ENCODE results near the gene B4GALNT2.

B4GALNT2 gene

DNA sequence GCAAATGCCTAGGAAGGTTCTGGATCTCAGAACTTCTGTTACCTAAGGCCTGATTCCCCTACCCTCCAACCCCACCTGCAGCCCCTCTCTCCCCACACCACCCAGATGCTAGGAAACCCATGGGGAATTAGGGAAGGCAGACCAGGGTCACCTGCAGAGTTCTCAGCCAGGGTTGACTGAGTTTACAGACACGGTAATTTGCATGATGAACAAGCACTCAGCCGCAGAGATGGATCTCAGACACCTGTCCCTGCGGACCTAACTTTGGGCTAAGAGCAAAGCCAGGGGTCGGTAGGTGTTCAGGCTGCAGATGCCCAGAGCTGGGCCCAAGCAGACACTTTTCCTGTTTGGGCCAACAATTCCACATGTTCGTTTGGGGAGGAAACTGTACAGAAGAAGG, 80.8 kb downstream of the B4GALNT2 start:
- DNase-seq (ENCODE audit: low read depth) = no peak

DNA sequence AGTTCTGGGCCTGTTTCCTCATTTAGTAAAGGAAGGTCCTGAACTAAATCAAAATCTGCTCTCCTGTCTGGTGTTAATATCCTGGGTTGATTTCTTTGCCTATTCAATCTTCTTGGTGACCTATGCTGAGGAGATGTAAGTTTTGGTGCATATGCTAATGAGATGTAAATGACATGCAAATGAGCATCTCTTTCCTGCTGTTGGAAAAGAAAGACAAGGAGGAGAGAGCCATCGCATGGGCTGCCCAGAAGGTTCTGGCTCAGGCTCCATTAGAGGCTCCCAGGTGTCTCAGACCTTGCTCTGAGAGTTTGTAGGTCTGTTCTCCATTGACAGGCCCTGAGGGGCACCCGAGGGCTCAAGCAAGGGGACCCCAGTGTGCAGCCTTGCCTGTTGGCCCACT, 81.3 kb downstream of the B4GALNT2 start:
- DNase-seq (ENCODE audit: low read depth) = no peak

DNA sequence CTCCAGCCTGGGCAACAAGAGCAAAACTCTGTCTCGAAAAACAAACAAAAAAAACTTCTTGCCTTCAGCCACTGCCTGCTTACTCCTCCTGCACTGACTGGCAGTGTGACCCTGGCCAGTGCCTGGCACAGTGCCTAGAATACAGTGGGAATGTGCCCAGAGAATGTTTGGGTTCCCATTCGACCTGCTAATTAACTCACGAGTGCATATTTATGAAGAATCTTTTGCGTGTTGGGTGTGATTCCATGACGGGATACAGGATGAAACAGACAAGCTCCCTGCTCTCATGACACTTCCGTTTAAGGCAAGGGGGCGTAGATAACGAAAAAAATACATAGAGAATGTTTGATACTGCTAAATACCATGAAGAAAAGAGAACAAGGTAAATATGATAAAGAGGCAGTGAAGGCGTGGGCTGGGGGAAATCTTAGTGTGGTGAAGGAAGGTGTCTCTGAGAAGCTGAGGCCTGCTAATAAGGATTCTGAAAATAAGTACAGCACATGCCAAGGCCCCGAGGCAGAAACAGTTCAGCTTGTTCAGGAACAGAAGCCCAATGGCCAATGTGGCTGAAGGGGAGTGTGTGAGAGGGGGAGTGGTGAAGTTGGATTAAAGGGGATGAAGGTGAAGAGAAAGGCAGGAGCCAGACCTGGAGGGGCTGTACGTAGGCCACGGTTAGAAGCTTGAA, 82.2 kb downstream of the B4GALNT2 start:
- no peak for DNase-seq (ENCODE audit: low read depth)

DNA sequence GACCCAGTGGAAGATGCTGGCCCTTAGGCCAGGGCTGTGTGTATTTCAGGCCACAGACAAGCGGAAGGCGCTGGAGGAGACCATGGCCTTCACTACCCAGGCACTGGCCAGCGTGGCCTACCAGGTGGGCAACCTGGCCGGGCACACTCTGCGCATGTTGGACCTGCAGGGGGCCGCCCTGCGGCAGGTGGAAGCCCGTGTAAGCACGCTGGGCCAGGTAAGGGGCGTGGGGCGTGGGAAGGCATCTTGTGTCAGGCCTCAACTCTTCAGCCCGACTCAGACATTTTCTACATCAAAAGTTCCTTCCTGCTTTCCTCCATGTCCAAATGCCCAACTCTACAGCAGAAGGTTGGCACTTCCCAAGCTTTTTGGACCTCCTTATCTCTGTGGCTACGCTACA, 83.9 kb downstream of the B4GALNT2 start:
- no peak for DNase-seq (ENCODE audit: low read depth)

DNA sequence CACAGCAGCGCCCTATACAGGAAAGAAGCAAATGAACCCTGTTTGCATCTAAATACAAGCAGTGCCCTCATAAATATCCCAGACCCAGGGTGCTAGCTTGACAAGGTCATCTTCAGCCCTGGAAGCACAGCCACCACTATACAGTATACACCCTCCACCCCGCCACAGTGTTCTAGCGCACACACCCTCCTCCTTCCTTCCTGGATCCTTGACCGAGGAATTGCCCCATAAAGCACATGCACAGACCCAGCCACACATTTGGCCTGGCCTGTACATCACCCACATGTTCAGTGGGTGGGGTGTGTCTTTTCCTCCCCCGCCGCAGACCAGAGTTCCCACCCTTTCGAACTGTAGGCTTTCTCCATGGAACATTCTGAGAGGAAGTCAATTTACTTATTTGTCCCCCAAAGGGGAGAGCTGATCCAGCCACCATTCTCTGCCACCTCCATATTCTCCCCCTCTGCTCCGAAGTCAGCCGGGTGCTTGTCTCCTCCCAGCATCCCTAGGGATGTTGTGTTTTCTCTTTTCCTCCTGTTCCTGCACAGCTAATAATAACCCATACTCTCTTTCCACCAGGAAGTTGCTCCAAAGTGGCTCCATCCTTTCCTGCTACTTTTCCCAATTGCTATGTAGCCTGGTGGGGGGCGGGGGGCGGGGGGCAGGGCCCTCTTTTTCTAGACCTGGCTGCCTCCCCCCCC, 84.5 kb downstream of the B4GALNT2 start:
- peak; percentile 66 for DNase-seq (ENCODE audit: low read depth)

DNA sequence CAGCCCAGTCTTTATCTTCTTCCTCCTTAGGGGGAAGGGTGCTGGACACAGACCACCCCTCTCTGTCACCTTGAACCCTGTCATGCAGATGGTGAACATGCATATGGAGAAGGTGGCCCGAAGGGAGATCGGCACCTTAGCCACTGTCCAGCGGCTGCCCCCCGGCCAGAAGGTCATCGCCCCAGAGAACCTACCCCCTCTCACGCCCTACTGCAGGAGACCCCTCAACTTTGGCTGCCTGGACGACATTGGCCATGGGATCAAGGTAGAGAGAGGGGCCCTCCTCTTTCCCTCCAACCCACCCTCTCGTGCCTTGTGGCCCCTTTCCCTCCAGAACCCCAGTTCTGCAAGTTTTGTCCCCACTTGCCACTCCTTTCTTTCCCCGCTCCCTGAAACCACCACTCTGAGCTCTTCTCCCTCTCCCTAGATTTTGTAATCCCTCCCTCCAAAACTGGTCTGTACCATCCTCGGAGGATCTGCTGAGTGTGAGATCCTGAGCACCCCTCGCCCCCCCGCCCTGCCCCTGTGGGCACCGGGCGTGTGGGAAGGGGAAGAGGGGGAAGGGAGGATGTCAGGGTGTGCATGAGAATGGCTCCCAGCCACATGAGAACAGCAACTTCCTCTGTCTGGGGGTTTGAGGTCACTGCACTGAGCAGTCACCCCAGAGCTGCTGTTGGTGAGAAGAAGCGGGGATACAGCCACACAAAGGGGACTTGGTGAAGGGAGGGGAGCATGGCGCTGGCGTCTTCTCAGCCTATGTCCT, 85.3 kb downstream of the B4GALNT2 start:
- DNase-seq (ENCODE audit: low read depth) = peak; percentile 83

DNA sequence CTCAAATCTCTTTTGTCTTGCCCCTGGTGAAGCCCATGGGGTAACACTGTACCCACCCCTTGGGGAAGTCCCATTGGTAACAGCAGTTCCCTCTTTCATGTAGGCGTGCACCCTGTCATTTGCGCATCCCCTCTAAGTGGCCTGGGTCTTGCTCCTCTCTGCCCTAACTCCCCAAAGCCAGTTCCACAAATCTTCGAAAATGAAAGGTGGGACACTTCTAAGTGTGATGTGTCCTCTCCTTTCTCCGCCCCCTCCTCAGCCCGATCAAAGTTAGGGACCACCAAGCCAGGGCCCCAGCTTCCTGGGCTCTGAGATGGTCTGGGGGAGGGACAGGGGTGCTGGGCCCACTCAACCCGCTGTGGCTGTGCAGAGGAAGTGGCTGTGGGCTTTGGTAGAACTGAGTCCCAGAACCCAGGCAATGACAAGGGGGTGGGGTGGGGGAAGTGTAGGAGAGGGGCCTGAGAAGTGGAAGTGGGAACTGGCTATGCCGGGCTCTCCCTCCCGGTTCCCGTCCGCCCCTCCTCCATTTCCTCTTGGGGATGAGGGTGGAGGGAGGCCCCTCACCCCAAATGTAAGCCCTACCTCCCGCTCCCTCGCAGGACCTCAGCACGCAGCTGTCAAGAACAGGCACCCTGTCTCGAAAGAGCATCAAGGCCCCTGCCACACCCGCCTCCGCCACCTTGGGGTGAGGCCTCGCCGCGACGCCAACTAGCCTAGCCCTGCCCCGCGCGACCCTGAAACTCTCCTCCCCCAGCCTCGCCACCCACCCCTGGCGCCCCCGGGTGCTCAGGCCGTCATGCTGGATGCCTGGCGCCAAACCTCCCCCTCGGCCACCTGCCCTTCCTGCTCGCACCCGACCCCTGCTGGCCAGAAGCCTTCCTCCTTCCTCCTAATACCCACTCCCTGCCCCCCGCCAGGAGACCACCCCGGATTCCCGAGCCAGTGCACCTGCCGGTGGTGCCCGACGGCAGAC, 86.7 kb downstream of the B4GALNT2 start:
- no peak for DNase-seq (ENCODE audit: low read depth)

DNA sequence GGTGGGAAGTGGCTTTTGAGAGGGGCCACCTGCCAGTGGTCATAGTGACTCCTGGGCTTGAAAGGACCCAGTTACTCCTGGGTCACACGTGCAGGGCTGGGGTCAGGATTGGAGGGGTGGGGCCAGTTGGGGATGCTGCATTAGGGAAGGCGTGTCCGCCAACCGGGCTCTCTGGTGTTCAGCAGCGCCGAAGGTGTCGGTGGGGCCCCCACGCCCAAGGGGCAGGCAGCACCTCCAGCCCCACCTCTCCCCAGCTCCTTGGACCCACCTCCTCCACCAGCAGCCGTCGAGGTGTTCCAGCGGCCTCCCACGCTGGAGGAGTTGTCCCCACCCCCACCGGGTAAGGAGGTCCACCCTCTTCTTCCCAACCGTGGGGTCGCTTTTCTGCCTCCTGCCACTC, 87.4 kb downstream of the B4GALNT2 start:
- DNase-seq (ENCODE audit: low read depth) = no peak

DNA sequence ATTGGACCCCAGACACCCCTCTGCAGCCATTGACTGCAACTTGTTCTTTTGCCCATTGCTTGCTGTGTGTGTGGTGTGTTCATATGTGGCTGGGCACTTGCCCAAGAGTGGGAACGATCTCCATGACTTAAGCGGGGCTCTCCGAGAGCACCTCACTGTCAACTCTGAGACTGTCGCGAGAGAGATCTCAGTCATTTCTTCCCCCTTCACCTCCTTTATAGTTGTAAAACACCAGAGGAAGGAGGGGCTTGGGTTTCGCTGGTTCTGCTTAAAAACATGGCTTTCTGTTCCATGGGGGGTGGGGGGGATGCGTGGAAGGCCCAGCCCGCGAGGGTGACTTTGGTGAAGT, 90.6 kb downstream of the B4GALNT2 start:
- no peak for DNase-seq (ENCODE audit: low read depth)

DNA sequence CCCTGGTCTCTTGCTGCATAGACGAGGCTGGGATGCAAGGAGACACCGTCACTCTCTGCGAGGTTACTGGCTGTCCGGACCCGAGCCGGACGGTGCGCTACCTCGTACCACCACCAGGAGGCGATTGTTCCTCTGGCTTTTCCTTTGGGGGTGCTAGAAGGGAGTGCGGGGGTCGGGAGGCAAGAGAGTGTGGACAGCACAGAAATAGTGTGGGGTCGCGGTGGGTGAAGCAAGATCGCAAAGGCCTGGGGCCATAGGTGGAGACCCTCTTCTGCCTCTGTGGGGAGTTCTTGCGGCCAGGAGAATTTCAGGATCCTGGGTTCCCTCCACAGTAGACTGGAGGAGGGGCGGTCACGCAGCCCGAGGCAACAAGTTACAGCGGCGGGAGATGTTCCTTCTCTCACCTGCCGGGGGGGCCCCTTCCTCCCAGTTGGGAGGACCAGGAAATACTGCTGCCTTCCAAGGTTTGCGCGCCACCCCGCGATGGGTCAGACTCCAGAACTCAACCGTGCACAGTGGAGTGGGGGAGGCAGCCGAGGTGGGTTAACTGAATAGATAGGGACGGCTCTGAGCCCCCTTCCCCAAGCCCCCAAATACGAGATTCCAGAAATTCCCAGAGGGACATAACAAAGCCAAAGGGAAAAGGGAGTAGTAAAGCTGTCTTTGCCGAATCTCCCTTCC, 91.1 kb downstream of the B4GALNT2 start:
- DNase-seq (ENCODE audit: low read depth) = no peak

DNA sequence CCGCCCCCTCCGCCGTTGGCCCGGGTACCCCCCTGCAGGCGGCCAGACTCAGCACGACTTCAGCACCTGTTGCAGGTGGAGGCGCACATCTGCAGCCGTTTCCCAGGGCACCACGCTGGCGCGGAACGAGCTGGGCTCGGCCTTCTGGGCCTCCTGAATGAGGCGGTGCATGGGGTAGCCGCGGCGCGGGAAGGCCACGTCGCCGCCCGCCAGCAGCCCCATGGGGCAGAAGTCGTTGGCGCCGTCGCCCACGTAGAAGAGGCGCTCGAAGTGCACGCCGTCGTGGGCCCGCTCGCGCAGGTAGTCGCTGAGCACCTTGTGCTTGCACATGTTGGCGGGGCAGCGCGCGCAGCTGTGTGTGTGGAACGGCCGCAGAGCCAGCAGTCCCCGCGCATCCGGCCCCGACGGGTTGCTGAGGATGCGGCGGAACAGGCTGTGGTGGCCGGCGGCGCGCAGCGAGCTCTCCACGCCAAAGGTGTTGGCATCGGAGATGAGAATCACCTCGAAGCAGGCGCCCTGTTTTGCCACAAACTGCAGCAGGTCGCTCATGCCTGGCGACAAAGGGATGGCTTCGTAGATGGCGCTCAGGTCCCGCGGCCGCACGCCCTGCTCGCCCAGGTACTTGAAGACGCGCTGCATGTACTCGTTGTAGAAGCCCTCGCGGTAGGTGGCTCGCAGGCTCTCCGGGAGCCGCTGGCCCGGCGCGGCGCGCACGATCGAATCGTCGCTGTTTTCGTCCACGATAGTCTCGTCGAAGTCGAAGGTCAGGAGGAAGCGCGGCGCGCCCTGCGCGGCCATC, 91.8 kb downstream of the B4GALNT2 start:
- DNase-seq (ENCODE audit: low read depth) = no peak

DNA sequence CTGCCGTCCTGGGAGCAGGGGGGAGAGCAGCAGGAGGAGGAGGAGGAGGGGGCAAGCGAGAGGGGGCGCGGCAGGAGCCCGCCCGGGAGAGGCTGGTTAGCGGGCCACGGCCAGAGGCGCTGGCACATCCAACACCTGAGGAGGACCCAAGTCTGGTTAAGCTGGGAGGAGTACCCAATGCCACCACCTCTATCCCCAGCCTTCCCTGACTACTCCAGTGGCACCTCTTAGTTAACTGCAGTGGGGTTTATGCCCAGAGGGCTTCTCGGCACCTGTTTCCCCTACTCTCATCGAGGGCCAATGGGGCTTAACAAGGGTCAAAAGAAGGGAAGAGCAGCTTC, 92.4 kb downstream of the B4GALNT2 start:
- no peak for DNase-seq (ENCODE audit: low read depth)

DNA sequence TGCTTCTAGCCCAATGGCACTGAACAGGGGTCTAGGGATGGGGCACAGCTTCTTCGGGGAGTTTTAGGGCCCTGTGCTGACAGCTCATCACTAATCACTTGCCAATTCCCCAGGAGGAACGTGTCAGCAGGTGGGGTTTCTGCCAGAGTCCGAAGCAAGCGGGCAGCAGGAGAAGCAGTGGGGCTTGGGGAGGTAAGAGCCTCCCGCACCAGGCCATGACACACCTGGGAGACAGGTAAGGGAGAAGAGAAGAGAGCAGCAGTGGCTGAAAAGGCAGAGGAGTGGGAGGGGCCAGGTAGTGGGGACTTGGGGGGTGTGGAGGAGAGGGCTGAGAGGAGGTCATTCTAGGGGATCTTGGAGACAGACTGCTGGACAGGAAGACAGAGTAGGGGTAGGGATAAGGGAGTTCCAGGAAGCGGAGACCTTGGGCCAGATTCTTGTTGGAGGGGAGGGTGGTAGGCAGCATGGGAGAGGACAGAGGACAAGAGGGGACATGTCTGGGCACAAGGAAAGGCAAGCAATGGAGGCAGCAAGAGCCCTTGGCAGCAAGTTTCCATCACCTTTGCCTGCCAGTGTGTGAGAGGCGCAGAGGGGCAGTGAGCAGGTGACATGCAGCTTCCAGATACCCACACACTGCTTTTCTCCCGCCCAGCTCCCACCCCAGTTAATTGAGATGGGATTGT, 93.1 kb downstream of the B4GALNT2 start:
- DNase-seq (ENCODE audit: low read depth) = no peak

All from CMK (cell line).